Activated naive CD4-positive, alpha-beta T cell treated with anti-CD3 and anti-CD28 coated beads, Interleukin-2, amount 50 U/mL, for 24 hours (primary cell): ENCODE results near the gene MDH1.
"Not testable (repeated sequence)": the region's sequence is repeated elsewhere in the genome, so short reads cannot be mapped to it uniquely, and the experiment has no call there.

Experiments used
- H3K27ac Mint-ChIP-seq: one replicate; pipeline ENCODE4 v1.8.0; 2021; ENCODE audit warnings: mild to moderate bottlenecking, mixed read lengths
- H3K27me3 Mint-ChIP-seq: one replicate; pipeline ENCODE4 v1.8.0; 2021; ENCODE audit warnings: mixed read lengths
- H3K36me3 Mint-ChIP-seq: one replicate; pipeline ENCODE4 v1.8.0; 2021; ENCODE audit warnings: mixed read lengths
- H3K4me1 Mint-ChIP-seq: one replicate; pipeline ENCODE4 v1.8.0; 2021; ENCODE audit warnings: mixed read lengths
- H3K4me3 Mint-ChIP-seq: one replicate; pipeline ENCODE4 v1.8.0; 2021; ENCODE audit warnings: mild to moderate bottlenecking, mixed read lengths
- H3K9me3 Mint-ChIP-seq: one replicate; pipeline ENCODE4 v1.8.0; 2021; ENCODE audit warnings: mixed read lengths

The MDH1 gene

DNA sequence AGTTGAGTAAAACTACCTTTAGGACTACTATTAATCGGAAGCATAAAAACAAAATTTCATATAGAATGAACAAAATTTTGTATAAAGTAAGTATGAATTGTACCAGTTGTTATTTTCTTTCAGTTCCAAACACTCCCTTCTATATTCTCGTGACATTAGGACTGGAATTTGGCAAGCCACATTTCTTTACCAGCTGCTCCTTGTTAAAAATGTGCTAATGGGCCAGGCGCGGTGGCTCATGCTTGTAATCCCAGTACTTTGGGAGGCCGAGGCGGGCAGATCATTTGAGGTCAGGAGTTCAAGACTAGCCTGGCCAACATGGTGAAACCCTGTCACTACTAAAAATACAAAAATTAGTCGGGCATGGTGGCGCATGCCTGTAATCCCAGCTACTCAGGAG is 20.1 kb downstream of the MDH1 start:
- not testable (repeated sequence) for H3K27ac Mint-ChIP-seq, H3K4me1 Mint-ChIP-seq, H3K27me3 Mint-ChIP-seq, H3K9me3 Mint-ChIP-seq, H3K4me3 Mint-ChIP-seq
- H3K36me3 Mint-ChIP-seq: peaks cover 10% of the 10 kb centered on the region

GRCh38 chr2:63610525-63610924 is 21.8 kb downstream of the MDH1 start:
- H3K27me3 Mint-ChIP-seq: no peaks in the 10 kb centered on the region
- peaks cover 6% of the 10 kb centered on the region for H3K36me3 Mint-ChIP-seq
- H3K4me1 Mint-ChIP-seq: no peaks in the 10 kb centered on the region
- H3K4me3 Mint-ChIP-seq: no peak overlapping the region
- H3K27ac Mint-ChIP-seq: no peak overlapping the region
- no peaks in the 10 kb centered on the region for H3K9me3 Mint-ChIP-seq

DNA sequence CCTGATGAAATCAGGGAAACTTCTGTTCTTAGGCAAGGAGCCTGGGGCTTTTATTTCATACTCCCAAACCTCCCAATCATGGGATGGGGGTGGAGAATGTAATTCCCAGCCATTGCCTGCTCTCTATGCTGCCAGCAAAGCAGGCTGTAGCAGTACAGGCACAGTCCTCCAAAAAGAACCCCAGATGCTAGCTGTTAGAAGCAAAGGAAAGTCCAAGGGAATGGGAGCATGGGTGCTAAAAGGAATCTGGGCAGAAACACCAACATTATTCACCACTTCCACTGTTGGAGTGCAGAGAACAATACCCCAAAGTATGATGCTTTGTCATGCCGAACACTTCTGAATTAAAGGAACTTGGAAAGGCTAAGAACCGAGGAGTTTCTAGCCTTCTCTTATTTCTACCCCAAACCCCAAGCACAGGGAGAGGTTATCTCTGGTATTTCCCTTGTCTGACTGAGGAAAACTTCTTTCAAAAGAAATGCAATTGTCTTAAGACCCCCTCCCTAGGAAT is 24.7 kb downstream of the MDH1 start:
- H3K36me3 Mint-ChIP-seq: no peaks in the 10 kb centered on the region
- no peaks in the 10 kb centered on the region for H3K9me3 Mint-ChIP-seq
- no peak overlapping the region for H3K4me3 Mint-ChIP-seq
- H3K27ac Mint-ChIP-seq: no peak overlapping the region
- H3K4me1 Mint-ChIP-seq: no peaks in the 10 kb centered on the region
- H3K27me3 Mint-ChIP-seq: no peaks in the 10 kb centered on the region

DNA sequence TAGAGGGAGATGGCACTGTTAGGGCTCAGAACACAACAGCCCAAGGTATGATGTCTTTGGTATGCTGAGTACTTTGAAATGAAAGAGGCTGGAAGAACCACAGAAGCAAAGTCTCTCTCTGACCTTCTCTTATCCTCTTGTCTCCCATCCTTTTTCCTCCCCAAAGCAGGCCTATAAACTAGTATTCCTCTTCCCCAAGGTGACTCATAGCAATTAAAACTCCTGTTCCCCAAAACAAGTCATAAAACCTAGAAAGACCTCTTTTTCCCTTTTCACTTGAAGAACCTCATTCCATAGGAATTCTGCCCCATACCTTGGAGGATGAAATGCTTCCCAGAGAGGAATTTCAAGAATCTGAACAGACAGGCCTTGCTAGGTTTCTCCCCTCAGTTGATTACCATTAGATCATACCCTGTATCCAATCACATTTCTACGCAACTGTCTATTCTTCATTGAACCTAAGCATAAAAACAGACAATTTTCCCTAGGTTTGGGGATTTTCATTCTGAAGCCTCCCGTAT is 25.7 kb downstream of the MDH1 start:
- H3K27ac Mint-ChIP-seq: no peak overlapping the region
- H3K9me3 Mint-ChIP-seq: no peaks in the 10 kb centered on the region
- no peak overlapping the region for H3K4me3 Mint-ChIP-seq
- H3K4me1 Mint-ChIP-seq: no peaks in the 10 kb centered on the region
- no peaks in the 10 kb centered on the region for H3K36me3 Mint-ChIP-seq
- peaks cover 3% of the 10 kb centered on the region for H3K27me3 Mint-ChIP-seq

- Mint-ChIP-seq H3K36me3 (no peaks in the 10 kb centered on the region), H3K27me3 (peaks cover 3% of the 10 kb centered on the region), H3K9me3 (no peaks in the 10 kb centered on the region), H3K27ac (no peak overlapping the region), H3K4me3 (no peak overlapping the region), H3K4me1 (no peaks in the 10 kb centered on the region)
Measured at GRCh38 chr2:63614983-63615945, 26.5 kb downstream of the MDH1 start.

DNA sequence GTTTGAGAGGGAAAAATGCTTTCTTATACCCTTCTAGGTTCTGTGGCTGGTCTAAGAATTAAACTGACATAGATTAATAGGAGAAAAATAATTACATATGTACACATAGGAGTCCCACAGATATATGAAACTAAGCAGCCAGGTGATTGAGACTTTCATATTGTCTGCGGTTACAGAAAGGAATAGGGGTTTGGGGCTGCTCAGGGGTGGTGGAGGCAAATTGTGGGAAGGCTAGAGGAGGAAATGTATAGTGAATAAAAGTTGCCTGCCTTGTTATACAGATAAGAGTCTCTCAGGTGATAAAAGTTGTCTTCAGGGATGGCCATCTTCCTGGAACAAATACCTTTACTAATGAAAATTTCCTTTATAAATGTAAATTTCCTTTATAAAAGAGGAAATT is 28.6 kb downstream of the MDH1 start:
- Mint-ChIP-seq H3K27ac (no peak overlapping the region), H3K9me3 (no peaks in the 10 kb centered on the region), H3K4me3 (no peak overlapping the region), H3K36me3 (no peaks in the 10 kb centered on the region), H3K27me3 (peaks cover 4% of the 10 kb centered on the region), H3K4me1 (no peaks in the 10 kb centered on the region)

DNA sequence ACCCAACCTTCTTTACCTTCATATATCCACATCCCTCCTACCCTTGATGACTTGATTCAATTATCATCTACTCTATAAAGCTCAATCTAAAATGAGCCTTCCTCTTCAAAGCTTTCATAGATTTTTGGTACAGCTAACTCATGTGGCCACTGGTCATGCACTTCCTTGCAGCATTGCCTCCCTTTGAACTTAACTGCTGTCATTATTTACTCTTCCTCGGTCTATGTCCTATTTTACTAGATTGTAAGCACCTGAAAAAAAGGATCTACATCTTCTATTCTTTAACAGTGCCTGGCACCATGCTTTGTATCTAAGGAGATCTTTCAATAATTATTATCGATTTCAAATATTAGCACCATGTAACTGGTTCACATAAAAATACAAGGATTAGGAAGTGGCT is 30.6 kb downstream of the MDH1 start:
- Mint-ChIP-seq H3K4me1 (no peaks in the 10 kb centered on the region), H3K9me3 (no peaks in the 10 kb centered on the region), H3K27me3 (peaks cover 4% of the 10 kb centered on the region), H3K27ac (no peak overlapping the region), H3K36me3 (no peaks in the 10 kb centered on the region), H3K4me3 (no peak overlapping the region)

- no peaks in the 10 kb centered on the region for H3K36me3 Mint-ChIP-seq
- peaks cover 6% of the 10 kb centered on the region for H3K27me3 Mint-ChIP-seq
- H3K4me3 Mint-ChIP-seq: no peak overlapping the region
- H3K27ac Mint-ChIP-seq: no peak overlapping the region
- no peaks in the 10 kb centered on the region for H3K9me3 Mint-ChIP-seq
- no peaks in the 10 kb centered on the region for H3K4me1 Mint-ChIP-seq
Measured at GRCh38 chr2:63622751-63623150, 34.0 kb downstream of the MDH1 start.

- H3K9me3 Mint-ChIP-seq, H3K27me3 Mint-ChIP-seq, H3K36me3 Mint-ChIP-seq, H3K27ac Mint-ChIP-seq, H3K4me3 Mint-ChIP-seq, H3K4me1 Mint-ChIP-seq: not testable (repeated sequence)
Measured at GRCh38 chr2:63623763-63624162, 35.0 kb downstream of the MDH1 start.

GRCh38 chr2:63627866-63628265 is 39.1 kb downstream of the MDH1 start:
- Mint-ChIP-seq H3K36me3 (peaks cover 5% of the 10 kb centered on the region), H3K27ac (no peak overlapping the region), H3K27me3 (peaks cover 6% of the 10 kb centered on the region), H3K4me1 (no peaks in the 10 kb centered on the region), H3K9me3 (peaks cover 17% of the 10 kb centered on the region), H3K4me3 (no peak overlapping the region)

- Mint-ChIP-seq H3K9me3 (peaks cover 20% of the 10 kb centered on the region), H3K4me3 (no peak overlapping the region), H3K27me3 (peaks cover 6% of the 10 kb centered on the region), H3K27ac (no peak overlapping the region), H3K4me1 (no peaks in the 10 kb centered on the region), H3K36me3 (peaks cover 7% of the 10 kb centered on the region)
Measured at GRCh38 chr2:63628403-63628942, 39.7 kb downstream of the MDH1 start.

GRCh38 chr2:63631501-63631900 is 42.7 kb downstream of the MDH1 start:
- Mint-ChIP-seq H3K27me3 (peaks cover 12% of the 10 kb centered on the region), H3K27ac (no peak overlapping the region), H3K4me1 (no peaks in the 10 kb centered on the region), H3K4me3 (no peak overlapping the region), H3K36me3 (peaks cover 11% of the 10 kb centered on the region), H3K9me3 (peaks cover 43% of the 10 kb centered on the region)

DNA sequence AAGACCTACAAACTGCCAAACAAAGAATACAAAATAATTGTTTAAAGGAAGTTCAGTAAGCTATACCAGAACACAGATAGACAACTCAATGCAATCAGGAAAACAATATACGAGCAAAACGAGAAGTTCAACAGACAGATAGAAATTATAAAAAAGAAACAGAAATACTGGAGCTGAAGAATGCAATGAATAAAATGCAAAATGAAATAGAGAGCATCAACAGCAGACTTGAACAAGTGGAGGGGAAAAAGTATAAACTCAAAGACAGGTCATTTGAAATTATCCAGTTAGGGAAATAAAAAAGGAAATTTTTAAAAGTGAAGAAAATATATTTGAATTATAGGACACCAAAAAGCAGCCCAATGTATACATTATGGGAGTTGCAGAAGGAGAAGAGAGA is 43.6 kb downstream of the MDH1 start:
- H3K27ac Mint-ChIP-seq: no peak overlapping the region
- peaks cover 12% of the 10 kb centered on the region for H3K27me3 Mint-ChIP-seq
- H3K36me3 Mint-ChIP-seq: peaks cover 11% of the 10 kb centered on the region
- peaks cover 43% of the 10 kb centered on the region for H3K9me3 Mint-ChIP-seq
- no peaks in the 10 kb centered on the region for H3K4me1 Mint-ChIP-seq
- H3K4me3 Mint-ChIP-seq: no peak overlapping the region

- H3K27ac Mint-ChIP-seq: no peak overlapping the region
- no peak overlapping the region for H3K4me3 Mint-ChIP-seq
- peaks cover 19% of the 10 kb centered on the region for H3K9me3 Mint-ChIP-seq
- H3K27me3 Mint-ChIP-seq: peaks cover 10% of the 10 kb centered on the region
- H3K4me1 Mint-ChIP-seq: no peaks in the 10 kb centered on the region
- H3K36me3 Mint-ChIP-seq: peaks cover 4% of the 10 kb centered on the region
Measured at GRCh38 chr2:63639344-63639743, 50.6 kb downstream of the MDH1 start.

GRCh38 chr2:63642946-63643345 is 54.2 kb downstream of the MDH1 start:
- Mint-ChIP-seq H3K27ac (no peak overlapping the region), H3K4me3 (no peak overlapping the region), H3K9me3 (peaks cover 9% of the 10 kb centered on the region)

DNA sequence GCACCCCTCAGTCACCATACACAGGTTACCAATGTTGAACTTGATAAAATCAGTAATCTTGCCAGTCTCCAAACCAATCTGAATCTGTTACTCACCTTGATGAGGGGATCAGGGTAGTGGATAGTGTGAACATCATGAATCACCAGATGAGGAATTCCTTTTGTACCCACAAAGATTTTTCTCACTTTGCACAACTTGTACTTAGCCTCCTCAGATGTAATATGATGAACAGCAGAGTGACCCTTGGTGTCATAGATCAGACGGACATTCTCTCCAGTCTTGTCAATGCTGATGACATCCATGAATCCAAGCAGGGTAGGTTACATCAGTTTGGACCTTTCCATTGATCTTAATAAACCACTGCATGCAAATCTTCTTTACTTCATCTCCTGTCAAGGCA is 54.7 kb downstream of the MDH1 start:
- Mint-ChIP-seq H3K36me3 (peaks cover 5% of the 10 kb centered on the region), H3K4me3 (no peak overlapping the region), H3K9me3 (peaks cover 9% of the 10 kb centered on the region), H3K27ac (no peak overlapping the region), H3K4me1 (no peaks in the 10 kb centered on the region), H3K27me3 (peaks cover 6% of the 10 kb centered on the region)

More at GRCh38 chr2:63642946-63643345, 54.2 kb downstream of the MDH1 start:
- H3K27me3 Mint-ChIP-seq: peaks cover 6% of the 10 kb centered on the region
- no peaks in the 10 kb centered on the region for H3K4me1 Mint-ChIP-seq
- H3K36me3 Mint-ChIP-seq: peaks cover 5% of the 10 kb centered on the region
